Measurements from ENCODE around the gene RFESD.

GRCh38 chr5:95631255-95631958 lies 15.2 kb upstream of the RFESD start:
- TF ChIP-seq TAF1 (IDR thresholded peaks at IDR 0.05; ENCODE audit: borderline replicate concordance, low read depth, low read length) (no peak), POLR2A (IDR thresholded peaks at IDR 0.05; ENCODE audit: low read depth, low read length) (no peak), POLR2AphosphoS5 (IDR thresholded peaks at IDR 0.05; ENCODE audit: low read depth, low read length) (no peak)
